CD4-positive, alpha-beta T cell treated with Interleukin-6 for 4 hours (primary cell): ENCODE data around the gene TMEM120B.
A peak's percentile ranks its signal among the peaks of the same experiment; 100 is the strongest.
"Not testable (repeated sequence)": the region's sequence is repeated elsewhere in the genome, so short reads cannot be mapped to it uniquely, and the experiment has no call there.

ENCODE experiments used
- DNase-seq: peaks from one replicate; pipeline ENCODE4 v3.0.0-alpha.2; 2020; ENCODE audit warnings: mixed read lengths

Gene TMEM120B

DNA sequence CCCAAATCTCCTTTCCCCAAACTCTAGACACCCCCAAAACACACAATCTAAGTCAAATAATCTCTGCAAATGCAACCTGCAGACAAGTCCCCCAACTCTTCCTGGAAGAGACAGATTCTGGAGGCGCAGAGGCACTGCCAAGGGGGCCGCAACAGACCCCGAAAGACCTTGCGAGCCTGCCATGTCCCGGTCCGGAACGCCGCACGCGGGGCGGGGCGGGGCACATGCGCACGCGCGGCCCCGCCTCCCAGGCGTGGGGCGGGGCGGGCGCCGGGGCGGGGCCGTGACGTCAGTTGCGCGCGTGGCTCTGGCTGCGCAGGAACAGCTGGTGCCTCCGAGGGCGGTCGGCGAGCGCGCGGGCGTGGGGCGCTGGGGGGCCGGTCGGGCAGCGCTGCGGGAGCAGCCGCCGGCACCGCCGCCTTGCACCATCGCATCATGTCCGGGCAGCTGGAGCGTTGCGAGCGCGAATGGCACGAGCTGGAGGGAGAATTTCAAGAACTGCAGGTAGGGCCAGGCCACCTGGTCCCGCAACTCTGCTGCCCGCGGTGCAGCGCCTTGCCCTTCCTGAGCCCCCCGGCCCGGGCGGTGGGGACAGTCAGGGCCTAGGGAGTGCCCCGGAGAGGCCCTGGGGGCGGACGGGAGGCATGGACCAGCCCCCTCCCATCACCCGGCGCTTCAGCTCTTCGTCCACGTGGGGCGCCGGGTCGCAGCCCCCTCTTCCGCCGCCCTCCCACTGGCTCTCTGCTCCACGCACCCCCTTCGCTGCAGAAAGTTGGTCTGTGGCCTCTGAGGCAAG lies at the start of gene TMEM120B:
Gene TMEM120B (plus strand): TSS at position 292 of the 796 bp plus-strand sequence. CDS start 144 bp downstream, at position 436.
- DNase-seq, result peak; percentile 79

DNA sequence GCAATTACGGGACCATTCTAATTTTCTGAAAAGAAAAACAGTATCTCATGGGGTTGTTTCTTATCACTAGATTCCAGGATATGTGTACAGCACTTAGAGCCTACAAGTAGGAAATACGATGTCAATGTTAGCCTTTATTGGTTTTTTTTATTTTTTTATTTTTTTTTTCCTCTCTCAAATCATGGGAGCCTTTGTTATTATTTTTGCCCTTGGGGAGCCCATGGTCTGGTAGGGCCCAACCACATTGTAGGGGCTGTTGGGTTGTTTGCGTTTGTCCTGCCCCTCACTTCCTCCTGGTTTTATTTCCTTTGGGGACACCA lies 49.0 kb upstream of the TMEM120B start:
- no peak for DNase-seq

DNA sequence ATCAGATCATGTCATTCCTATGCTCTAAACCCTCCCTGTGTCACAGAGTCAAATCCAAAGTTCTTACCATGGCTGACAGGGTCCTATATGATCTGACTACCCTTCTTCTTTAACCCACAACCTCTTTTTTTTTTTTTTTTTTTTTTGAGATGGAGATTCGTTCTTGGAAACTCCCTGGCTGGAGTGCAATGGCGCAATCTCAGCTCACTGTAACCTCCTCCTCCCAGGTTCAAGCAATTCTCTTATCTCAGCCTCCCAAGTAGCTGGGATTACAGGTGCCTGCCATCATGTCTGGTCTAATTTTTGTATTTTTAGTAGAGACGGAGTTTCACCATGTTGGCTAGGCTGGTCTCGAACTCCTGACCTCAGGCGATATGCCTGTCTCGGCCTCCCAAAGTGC lies 45.7 kb upstream of the TMEM120B start:
- DNase-seq, result not testable (repeated sequence)

DNA sequence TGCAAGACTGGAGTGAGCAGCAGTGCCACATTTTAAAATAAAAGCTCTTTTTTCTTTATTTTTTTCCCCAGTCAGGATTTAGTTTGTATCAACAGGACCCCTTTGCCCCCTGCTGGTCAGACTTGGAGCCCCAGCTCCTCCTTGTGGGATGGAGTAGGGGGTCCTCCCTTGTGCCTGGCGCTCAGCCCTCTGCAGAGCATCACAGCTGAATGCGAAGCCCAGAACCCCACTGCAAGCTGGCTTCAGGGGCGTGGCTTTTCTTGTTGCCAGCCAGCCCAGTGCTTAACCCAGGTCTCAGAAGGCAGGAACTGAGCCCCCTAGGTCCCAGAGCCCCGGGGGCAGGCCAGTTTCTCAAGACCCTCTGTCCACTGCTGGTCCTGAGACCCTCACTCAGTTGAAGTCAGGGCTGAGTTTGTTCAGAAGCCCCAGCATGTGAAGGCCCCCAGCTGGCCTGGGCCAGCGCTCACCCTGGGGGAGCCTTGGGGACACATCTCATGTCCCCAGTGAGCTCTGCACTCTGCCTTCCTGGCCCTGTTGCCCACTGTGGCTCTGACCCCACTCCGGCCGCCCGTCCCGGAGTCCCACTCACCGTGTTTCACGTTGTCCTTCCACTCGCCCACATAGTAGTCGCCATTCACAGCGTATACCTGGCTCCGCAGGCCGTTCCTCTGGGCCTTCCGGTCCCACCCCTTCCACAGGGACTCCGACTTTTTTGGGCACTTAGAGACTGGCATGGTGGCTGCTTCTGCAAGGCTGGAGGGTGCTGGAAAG lies 43.6 kb upstream of the TMEM120B start:
- DNase-seq, result peak; percentile 78

DNA sequence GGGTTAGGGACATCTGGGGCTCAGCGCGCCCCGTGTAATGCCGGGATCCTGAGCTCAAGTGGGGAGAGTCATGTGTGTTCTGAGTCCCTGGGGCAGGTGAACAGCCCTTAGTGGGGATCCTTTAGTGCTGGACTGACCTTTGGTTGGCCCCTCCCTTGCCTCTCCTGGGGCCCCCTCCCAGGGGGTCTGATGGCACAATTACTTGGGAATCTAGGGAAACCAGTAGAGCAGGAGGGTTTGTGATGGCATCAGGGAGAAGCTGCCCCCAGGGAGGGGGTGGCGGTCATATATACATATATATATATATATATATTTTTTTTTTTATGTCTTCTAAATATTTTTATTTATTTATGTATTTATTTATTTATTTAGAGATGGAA lies 43.0 kb upstream of the TMEM120B start, which contains the start of gene MORN3:
Gene MORN3 (minus strand): TSS at position 134 of the 380 bp plus-strand sequence. CDS start 171 bp downstream, outside the sequence.
- DNase-seq, result no peak

DNA sequence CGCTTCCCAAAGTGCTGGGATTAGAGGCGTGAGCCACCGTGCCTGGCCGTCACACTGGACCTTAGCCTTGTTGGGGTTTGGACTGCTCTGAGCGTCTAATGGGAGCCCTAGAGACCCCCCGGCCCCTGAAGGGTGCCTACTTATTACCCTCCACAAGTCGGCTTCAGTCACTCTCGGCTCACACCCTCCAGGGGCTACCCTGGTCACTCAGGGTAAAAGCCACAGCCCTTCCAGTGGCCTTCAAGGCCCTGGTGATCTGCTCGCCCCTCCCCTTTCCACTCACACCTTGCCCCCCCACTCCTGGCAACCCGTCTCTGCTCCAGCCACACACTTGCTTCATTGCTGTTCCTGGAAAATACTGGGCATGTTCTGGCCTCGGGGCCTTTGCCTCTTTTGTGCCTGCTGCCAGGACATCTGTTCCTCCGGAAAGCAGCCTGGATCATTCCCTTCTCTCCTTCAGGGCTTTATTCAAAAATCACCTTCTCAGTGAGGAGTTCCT lies 39.5 kb upstream of the TMEM120B start:
- DNase-seq, result no peak

DNA sequence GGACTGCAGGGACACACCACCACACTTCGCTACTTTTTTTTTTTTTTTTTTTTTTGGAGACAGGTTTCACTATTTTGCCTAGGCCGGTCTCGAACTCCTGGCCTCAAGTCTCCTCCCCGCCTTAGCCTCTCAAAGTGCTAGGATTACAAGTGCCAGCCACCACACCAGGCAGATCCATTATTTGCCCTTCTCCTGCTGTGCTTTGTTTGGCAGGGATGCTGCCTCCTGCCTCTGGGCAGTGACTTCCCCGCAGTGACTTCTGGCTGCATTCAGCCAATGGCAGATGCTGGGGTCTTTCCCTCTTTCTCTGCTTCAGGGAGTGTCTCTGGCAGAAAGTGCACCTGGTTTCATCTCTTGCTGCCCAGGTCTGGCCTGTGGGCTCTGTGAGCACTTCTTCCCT lies 36.4 kb upstream of the TMEM120B start:
- no peak for DNase-seq

DNA sequence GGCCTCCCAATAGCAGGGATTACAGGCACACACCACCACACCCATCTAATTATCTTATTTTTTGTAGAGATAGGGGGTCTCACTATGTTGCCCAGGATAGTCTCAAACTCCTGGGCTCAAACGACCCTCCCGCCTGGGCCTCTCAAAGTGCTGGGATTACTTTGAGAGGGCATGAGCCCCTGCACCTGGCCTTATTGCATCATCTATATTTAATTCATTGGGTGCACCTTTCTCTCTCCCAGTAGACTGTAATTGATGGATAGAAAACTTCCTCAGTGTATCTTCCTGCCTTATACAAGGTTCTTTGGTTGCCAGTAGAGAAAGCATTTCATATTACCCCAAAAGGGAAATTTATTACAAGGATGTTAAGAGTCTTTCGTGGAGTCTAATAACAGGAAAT lies 34.2 kb upstream of the TMEM120B start:
- no peak for DNase-seq

DNA sequence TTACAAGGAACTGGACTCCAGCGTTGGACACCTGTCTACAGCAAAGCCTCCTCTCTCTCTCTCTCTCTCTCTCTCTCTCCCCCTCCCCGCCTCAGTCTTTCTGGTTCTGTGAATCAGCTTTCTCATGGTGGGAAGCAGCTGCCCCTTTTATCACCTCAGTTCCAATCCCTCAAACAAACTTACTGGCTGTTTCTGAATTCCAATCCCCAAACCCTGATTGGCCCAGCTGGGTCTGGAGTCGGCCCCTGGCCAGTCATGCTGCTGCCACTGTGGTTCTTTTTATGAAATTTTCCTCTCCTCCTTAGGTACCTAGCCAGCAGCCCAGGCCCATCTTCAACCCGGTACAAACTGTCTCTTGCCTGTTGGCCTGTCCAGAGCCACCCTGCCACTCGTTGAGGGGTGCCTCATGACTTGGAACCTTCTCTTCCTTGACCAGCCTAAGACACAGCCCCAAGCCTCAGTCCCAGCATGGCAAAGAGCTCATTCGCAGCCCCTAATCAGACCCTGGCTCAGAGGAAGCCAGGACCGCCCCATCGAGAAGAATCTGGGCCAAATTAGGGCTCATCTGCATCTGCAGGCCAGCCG lies 33.7 kb upstream of the TMEM120B start:
- no peak for DNase-seq

DNA sequence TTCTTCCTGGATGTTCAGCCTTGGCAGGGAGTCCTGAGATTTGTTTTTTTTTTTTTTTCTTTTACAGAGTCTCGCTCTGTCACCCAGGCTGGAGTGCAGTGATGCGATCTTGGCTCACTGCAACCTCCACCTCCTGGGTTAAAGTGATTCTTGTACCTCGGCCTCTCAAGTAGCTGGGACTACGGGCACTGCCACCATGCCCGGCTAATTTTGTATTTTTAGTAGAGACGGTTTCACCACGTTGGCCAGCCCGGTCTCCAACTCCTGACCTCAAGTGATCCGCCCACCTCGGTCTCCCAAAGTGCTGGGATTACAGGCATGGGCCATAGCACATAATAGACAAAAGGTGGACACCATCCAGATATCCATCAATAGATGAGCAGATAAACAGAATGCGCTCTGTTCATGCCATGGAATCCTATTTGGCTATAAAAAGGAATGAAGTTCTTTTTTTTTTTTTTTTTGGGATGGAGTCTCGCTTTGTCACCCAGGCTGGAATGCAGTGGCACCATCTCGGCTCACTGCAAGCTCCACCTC lies 32.8 kb upstream of the TMEM120B start:
- not testable (repeated sequence) for DNase-seq

DNA sequence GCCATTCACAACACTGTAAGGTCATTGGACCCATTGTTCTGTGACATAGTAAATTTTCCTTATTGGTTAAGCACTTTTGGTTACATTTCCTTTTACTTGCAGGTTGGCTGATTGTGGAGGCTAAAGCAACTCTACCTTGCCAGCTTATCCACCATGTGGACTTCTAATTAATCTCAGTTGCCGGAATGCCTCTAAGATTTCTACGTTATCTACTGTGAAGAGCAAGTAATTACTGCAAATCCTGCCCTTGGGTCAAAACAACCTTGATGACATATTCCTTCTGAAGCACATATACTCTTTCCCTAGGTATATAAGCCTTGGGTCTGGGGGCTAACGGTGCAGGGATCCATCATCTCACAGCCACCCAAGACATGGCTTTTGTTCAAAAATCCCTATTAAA lies 23.6 kb upstream of the TMEM120B start:
- DNase-seq, result no peak

DNA sequence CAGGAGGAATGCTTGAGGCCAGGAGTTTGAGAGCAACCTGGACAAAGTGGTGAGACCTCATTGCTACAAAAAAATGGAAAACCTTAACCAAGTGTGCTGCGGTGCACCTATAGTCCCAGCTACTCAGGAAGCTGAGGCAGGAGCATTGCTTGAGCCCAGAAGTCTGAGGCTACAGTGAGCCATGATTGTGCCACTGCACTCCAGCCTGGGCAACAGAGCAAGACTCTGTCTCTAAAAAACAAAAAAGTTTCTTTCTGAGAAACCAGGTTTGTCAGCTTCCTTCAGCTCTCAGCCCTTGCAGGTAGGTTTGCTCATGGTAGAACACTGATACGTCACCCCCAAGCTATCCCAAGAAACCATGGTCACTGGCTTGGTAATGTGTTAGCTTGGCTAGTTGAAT lies 23.1 kb upstream of the TMEM120B start:
- DNase-seq, result no peak

DNA sequence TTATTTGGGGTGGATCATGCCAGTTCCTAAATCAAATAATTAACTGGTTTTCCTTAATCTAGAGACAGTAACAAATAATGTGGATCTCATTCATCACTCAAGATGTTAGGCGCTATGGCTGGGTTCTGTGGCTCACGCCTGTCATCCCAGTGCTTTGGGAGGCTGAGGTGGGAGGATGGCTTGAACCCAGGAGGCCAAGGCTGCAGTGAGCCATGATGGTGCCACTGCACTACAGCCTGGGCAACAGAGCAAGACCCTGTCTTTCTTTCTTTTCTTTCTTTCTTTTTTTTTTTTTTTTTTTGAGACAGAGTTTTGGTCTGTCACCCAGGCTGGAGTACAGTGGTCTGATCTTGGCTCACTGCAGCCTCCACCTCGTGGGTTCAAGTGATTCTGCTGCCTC lies 19.8 kb upstream of the TMEM120B start:
- not testable (repeated sequence) for DNase-seq

DNA sequence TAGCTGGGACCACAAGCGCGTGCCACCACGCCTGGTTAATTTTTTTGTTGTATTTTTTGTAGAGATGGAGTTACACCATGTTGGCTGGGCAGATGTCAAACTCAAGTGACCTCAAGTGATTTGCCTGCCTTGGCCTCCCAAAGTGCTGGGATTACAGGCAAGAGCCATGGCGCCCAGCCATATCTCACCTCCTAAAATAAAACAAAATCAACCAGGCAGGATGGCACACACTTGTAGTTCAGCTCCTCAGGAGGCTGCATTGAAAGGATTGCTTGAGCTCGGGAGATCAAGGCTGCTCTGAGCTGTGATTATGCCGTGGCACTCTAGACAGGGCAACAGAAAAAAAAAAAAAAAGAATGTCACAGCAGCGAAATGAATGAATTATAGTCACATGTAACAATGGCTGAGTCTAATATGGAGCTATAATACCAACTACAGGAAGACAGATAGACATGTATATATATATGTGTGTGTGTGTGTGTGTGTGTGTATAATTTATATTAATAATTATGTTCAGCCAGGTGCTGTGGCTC lies 19.3 kb upstream of the TMEM120B start:
- no peak for DNase-seq

DNA sequence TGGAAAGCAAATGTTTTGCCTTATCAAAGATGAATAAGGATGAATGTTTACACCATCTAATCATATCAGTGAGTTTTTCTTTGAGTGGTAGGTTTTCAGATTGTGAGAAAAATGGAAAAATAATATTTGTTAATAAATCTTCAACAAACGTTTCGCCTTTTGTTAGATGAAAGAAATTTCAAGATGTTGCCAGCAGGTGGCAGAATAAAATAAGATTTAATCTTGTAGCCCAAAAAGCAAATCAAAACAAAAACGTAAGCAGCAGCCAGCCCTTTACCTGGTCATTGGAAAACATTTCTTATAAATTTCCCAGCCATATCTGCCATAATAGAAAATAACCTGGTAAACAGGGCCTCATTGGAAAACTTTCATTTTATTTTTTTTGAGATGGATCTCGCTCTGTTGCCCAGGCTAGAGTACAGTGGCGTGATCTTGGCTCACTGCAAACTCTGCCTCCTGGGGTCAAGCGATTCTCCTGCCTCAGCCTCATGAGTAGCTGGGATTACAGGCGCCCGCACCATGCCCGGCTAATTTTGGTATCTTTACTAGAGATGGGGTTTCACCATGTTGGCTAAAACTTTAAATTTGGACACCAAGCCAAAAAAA lies 15.4 kb upstream of the TMEM120B start:
- peak; percentile 51 for DNase-seq

DNA sequence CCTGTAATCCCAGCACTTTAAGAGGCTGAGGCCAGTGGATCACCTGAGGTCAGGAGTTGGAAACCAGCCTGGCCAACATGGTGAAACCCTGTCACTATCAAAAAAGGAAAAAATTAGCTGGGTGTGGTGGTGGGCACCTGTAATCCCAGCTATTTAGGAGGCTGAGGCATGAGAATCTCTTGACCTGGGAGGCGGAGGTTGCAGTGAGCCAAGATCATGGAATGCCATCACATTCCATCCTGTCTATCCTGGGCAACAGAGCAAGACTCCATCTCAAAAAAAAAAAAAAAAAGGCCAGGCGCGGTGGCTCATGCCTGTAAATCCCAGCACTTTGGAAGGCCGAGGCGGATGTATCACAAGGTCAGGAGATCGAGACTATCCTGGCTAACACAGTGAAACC lies 14.7 kb upstream of the TMEM120B start:
- not testable (repeated sequence) for DNase-seq

DNA sequence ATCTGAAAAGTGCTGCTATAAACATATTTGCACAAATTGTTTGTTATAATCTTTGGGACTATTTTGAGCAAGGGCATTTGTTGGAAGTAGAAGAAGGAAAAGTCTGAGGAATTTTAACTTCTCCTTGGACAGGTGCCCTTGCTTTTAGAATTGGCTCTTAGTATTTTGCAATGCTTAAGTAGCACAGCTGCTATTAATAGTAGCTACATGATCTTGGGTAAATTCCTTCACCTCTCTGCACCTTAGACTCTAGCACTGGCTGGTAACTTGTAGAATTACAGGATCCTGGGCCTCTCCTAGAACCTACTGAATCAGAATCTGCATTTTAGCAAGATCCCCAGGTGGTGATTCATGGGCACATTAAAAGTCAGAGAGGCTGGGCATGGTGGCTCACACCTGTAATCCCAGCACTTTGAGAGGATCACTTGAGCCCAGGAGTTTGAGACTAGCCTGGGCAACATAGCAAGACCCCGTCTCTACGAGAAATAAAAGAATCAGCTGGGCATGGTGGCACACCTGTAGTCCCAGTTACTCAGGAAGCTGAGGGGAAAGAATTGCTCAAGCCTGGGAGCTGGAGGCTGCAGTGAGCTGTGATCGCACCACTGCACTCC lies 10.8 kb upstream of the TMEM120B start:
- no peak for DNase-seq

DNA sequence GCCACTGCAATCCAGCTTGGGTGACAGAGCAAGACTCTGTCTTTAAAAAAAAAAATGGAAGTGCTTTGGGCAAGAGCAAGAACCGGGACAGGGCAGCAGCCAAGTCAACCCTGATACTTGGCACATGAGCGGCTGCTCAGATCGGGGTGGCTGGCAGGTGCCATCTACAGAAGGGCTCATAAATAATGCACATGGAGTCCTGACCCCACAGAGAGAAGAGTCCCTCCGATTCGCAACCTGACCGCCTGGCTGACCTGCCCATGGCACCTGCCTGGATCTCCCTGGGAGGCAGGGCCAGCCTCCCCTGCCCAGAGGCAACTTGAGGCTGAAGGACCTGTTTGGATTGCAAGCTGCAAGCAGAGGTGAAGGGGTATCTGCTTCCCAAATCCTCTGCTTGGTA lies 9.6 kb upstream of the TMEM120B start:
- no peak for DNase-seq

DNA sequence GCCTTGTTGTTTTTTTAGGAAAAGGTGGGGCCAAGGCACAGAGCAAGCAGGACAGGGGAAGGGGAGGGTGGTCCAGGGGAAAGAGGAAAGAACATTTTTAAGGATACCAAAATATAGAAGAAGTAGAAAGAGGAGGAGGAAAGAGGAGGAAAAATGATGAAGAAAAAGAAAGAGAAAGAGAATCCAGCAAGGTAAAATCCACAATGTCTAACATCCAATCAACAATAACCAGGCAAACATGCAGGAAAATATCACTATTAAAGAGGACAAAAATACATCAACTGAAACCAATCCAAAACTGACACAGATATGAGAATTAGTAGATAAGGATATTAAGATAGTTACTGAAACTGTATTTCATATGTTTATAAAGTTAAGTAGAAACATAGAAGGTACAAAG lies 7.0 kb upstream of the TMEM120B start:
- DNase-seq, result no peak

DNA sequence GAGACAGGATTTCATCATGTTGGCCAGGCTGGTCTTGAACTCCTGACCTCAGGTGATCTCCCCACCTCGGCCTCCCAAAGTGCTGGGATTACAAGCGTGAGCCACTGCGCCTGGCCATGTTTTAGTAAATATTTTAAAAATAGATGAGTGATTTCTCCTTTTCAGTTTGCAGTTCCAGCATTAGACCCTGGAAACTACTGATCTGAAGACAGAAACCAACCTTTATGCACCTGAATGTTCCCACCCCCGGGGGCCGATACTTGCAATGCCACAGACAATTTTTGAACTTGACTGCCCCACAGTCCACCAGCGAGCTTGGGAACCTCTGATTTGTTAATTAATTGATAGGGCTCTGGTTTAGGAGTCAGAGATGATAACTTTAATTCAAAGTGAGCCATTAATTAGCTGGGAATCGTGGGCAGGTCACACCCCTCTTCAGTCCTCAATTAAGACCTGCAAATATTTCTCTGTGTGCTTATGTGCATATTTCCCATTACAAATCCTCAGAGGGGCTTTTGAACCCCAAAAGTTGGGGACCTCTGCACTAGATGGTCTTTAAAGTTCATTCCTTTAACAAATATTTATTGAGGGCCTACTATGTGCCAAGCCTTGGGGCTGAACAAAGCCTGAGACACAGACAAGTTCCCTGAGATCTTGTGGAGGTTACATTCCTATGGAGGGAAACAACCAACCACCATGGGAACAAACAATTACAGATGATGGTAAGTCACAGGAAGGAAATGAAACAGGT lies 4.1 kb upstream of the TMEM120B start:
- no peak for DNase-seq

DNA sequence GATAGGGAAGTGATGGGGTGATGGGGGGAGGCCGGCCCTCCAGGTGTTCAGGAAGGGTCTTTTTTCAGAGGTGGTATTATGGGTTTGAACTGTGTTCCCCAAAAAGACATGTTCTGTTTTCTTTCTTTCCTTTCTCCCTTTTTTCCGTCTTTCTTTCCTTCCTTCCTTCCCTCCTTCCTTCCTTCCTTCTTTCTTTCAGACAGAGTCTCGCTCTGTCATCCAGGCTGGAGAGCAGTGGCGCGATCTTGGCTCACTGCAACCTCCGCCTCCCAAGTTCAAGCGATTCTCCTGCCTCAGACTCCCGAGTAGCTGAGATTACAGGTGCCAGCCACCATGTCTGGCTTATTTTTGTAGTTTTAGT lies 3.5 kb upstream of the TMEM120B start:
- not testable (repeated sequence) for DNase-seq
